HepG2 (cell line): Measurements from ENCODE around the gene WDR48. TPM values are rescaled to one million over a fixed set of nuclear protein-coding genes. Genes with fewer than 3 reads are reported as not detected.

Experiments used
- ATAC-seq: fragments of 200-7000 bp; cut with Tn5 transposase; 3 replicates; pipeline ENCODE4 v1.9.1; 2020; ENCODE audit warnings: mild to moderate bottlenecking, moderate library complexity
- BruUV-seq: library from RNA; stranded (reverse); fragments of 400-500 nt; replicated peaks from 2 replicates; lab custom pipeline; 2021; lab: Mats Ljungman, UMichigan
- CTCF ChIA-PET: fragments of 300-600 bp; formaldehyde crosslinking; extraction: SDS; loops from one replicate; lab custom pipeline; 2021; ENCODE audit warnings: low total read pairs, inconsistent platforms, low intra/inter-chr PET ratio; lab: Yijun Ruan, JAX
- POLR2A ChIA-PET: fragments of 350-600 bp; sonication (Branson Sonifier 250); formaldehyde crosslinking; loops from one replicate; lab custom pipeline; 2020; ENCODE audit warnings: antibody characterized with exemption, inconsistent platforms; lab: Yijun Ruan, JAX
- DNase-seq: peaks from one replicate; pipeline ENCODE4 v3.0.0-alpha.2; 2015; ENCODE audit warnings: low spot score
- FAIRE-seq: peaks from 3 replicates; lab custom pipeline; 2011; peaks lifted over from hg19 to GRCh38; lab: Jason Lieb, UNC
- H2AFZ ChIP-seq: one replicate; pipeline ENCODE4 v1.6.1; 2011; ENCODE audit warnings: low read length, inconsistent platforms
- H3K27ac ChIP-seq: fragments of 300-600 bp; 3 replicates; pipeline ENCODE4 v1.8.0; 2011; ENCODE audit warnings: mixed run types, mild to moderate bottlenecking, mixed read lengths, low read length, inconsistent platforms; ENCODE audit not compliant: insufficient read depth; ENCODE audit errors: extremely low read length
- H3K27me3 ChIP-seq, 2 experiments: fragments of 200-600 bp in 1 of 2; 2 replicates in 1 of 2; 3 replicates in 1 of 2; pipeline versions ENCODE4 v1.6.0 to v1.8.0; 2011; ENCODE audit warnings: low read length in 2 of 2, mild to moderate bottlenecking in 2 of 2, moderate library complexity in 2 of 2, inconsistent platforms in 1 of 2; ENCODE audit not compliant: insufficient read depth in 2 of 2, control insufficient read depth in 1 of 2
- H3K36me3 ChIP-seq, 2 experiments: fragments of 200-600 bp in 1 of 2; replicated peaks in 1 of 2; 2 replicates in 1 of 2; 3 replicates in 1 of 2; pipeline versions ENCODE4 v1.5.1 to v1.8.0; 2011; ENCODE audit warnings: low read length in 2 of 2, inconsistent platforms in 1 of 2; ENCODE audit not compliant: insufficient read depth in 2 of 2, control insufficient read depth in 1 of 2
- H3K4me1 ChIP-seq: 2 replicates; pipeline ENCODE4 v1.5.1; 2012; ENCODE audit warnings: low read length, inconsistent platforms; ENCODE audit not compliant: insufficient read depth
- H3K4me2 ChIP-seq: 2 replicates; pipeline ENCODE4 v1.6.0; 2011; ENCODE audit warnings: low read depth, low read length, inconsistent platforms
- H3K4me3 ChIP-seq, 3 experiments: fragments of 200-600 bp in 1 of 3; sonication (generic), shearing (Covaris generic) in 1 of 3; replicated peaks in 1 of 3; 2 replicates each; pipeline ENCODE4 v1.5.1; 2011 to 2016; ENCODE audit warnings: low read length in 3 of 3, inconsistent platforms in 2 of 3, low read depth in 2 of 3, mild to moderate bottlenecking in 2 of 3, control low read depth in 1 of 3, mixed read lengths in 1 of 3; ENCODE audit not compliant: insufficient read depth in 1 of 3
- H3K79me2 ChIP-seq: one replicate; pipeline ENCODE4 v1.6.1; 2011; ENCODE audit warnings: low read length, inconsistent platforms; ENCODE audit not compliant: insufficient read depth
- H3K9ac ChIP-seq: 2 replicates; pipeline ENCODE4 v1.6.0; 2011; ENCODE audit warnings: mild to moderate bottlenecking, low read depth, low read length, inconsistent platforms; ENCODE audit not compliant: insufficient read depth
- H3K9me3 ChIP-seq: 2 replicates; pipeline ENCODE4 v1.5.1; 2012; ENCODE audit warnings: mild to moderate bottlenecking, low read length
- H4K20me1 ChIP-seq: 2 replicates; pipeline ENCODE4 v1.6.0; 2011; ENCODE audit warnings: inconsistent platforms, mild to moderate bottlenecking, low read length, moderate library complexity; ENCODE audit not compliant: insufficient read depth
- CHD2 ChIP-seq: IDR thresholded peaks from 2 replicates; pipeline ENCODE4 v1.6.1; 2011; ENCODE audit warnings: low read depth, low read length, improper control_type of control experiment
- FOXJ3 ChIP-seq: sonication (generic); formaldehyde crosslinking; IDR thresholded peaks from 2 replicates; pipeline ENCODE4 v1.4.0; 2020; ENCODE audit warnings: missing genetic modification reagents, mild to moderate bottlenecking, borderline replicate concordance
- ISL2 ChIP-seq: sonication (generic); formaldehyde crosslinking; IDR thresholded peaks from 2 replicates; pipeline ENCODE4 v1.5.0; 2020; ENCODE audit warnings: missing genetic modification reagents
- SIX4 ChIP-seq: sonication (generic); formaldehyde crosslinking; IDR thresholded peaks from 2 replicates; pipeline ENCODE4 v1.4.0; 2020; ENCODE audit warnings: missing genetic modification reagents
- SUZ12 ChIP-seq: fragments of 150-350 bp; IDR thresholded peaks from 2 replicates; pipeline ENCODE4 v1.6.1; 2014; ENCODE audit warnings: low read depth, low read length
- ZNF331 ChIP-seq: sonication (generic); formaldehyde crosslinking; IDR thresholded peaks from 2 replicates; pipeline ENCODE4 v1.4.0; 2020; ENCODE audit warnings: missing genetic modification reagents
- ZNF362 ChIP-seq: sonication (generic); formaldehyde crosslinking; IDR thresholded peaks from 2 replicates; pipeline ENCODE4 v1.4.0; 2020; ENCODE audit warnings: missing genetic modification reagents, mild to moderate bottlenecking, borderline replicate concordance
- ZNF512B ChIP-seq: sonication (generic); formaldehyde crosslinking; IDR thresholded peaks from 2 replicates; pipeline ENCODE4 v1.5.1; 2020; ENCODE audit warnings: missing genetic modification reagents, mild to moderate bottlenecking, borderline replicate concordance
- ZNF556 ChIP-seq: sonication (generic); formaldehyde crosslinking; IDR thresholded peaks from 2 replicates; pipeline ENCODE4 v1.4.0; 2020; ENCODE audit warnings: mild to moderate bottlenecking, missing genetic modification reagents, borderline replicate concordance
- ZNF615 ChIP-seq: sonication (generic); formaldehyde crosslinking; IDR thresholded peaks from 2 replicates; pipeline ENCODE4 v1.5.0; 2020; ENCODE audit warnings: mild to moderate bottlenecking, missing genetic modification reagents, borderline replicate concordance
- ZNF878 ChIP-seq: sonication (generic); formaldehyde crosslinking; IDR thresholded peaks from 2 replicates; pipeline ENCODE4 v1.8.1; 2023; ENCODE audit warnings: mild to moderate bottlenecking, missing genetic modification reagents, moderate library complexity
- WGBS: methylation state at CpG from one replicate; pipeline ENCODE4 v1.1.6; 2017; ENCODE audit warnings: low lambda C conversion rate; 5-methylcytosine and 5-hydroxymethylcytosine counted together
- in situ Hi-C: cut with HindIII; loops from 2 replicates; pipeline ENCODE4 v1.10.0; 2017; ENCODE audit warnings: low pct_unique_long_range_greater_than_20kb; ENCODE audit not compliant: extremely low pct_ligation_motif_present
- intact Hi-C: fragments of 100-400 bp; cut with micrococcal nuclease; formaldehyde crosslinking; loops from one replicate; pipeline ENCODE4 v1.10.0; 2022; ENCODE audit not compliant: unreplicated experiment
- polyA plus RNA-seq, 8 experiments: library from polyadenylated mRNA; depleted of rRNA in 3 of 8; stranded (reverse) in 7 of 8; unstranded in 1 of 8; fragments of >200 nt; fragmentation: Illumina TruSeq in 4 of 8; extraction: Trizol in 4 of 8; gene quantifications; 2 replicates each; pipeline versions ENCODE4 v1.2.1 to v1.2.3, GENCODE V29; 2011 to 2016; ENCODE audit warnings: low read depth in 4 of 8, missing spikeins in 1 of 8, mixed read lengths in 1 of 8; ENCODE audit not compliant: insufficient read depth in 1 of 8
- total RNA-seq, 5 experiments: library from RNA; depleted of rRNA; stranded (reverse); fragments of >200 nt; fragmentation: Illumina TruSeq; extraction: Trizol; gene quantifications; 2 replicates each; pipeline ENCODE4 v1.2.3, GENCODE V29; 2016; ENCODE audit warnings: low read depth in 1 of 5

Gene WDR48
- total and polyA plus RNA-seq, 2 of the 13 experiments (the other 11 are each of a cell fraction or from before 2014, with no cell fraction given) = 29.2 to 31.2 TPM

- TF ChIP-seq CHD2 = no peak
Measured at GRCh38 chr3:39052583-39052982, 767 bp downstream of the WDR48 start (continued).

- no peak for ATAC-seq
- H3K9ac ChIP-seq = no peak overlapping the region
- intact Hi-C loops = no loop called here
- peaks cover 26% of the 10 kb centered on the region for H3K4me1 ChIP-seq
- TSS peak; percentile 39 for BruUV-seq
- H3K27me3 ChIP-seq = no peaks in the 10 kb centered on the region; a peak in 2 of 5 replicates
- H2AFZ ChIP-seq = no peak overlapping the region
- H4K20me1 ChIP-seq = no peaks in the 10 kb centered on the region
- peak overlapping the region; percentile 57 for H3K4me2 ChIP-seq
- POLR2A ChIA-PET = no interaction called here
- H3K27ac ChIP-seq = no peak overlapping the region
- peaks cover 0 to 6% of the 10 kb centered on the region in 2 experiments; a peak in 1 of 5 replicates for H3K36me3 ChIP-seq
- DNase-seq = no peak
- H3K79me2 ChIP-seq = peaks cover 57% of the 10 kb centered on the region
- peak overlapping the region in 2 of 3 experiments; percentile 74 to 86; a peak in 2 of 6 replicates for H3K4me3 ChIP-seq
- WGBS = 76% methylated on average over 2 of the region's 2 CpGs
- FAIRE-seq = no peak
- CTCF ChIA-PET = no interaction called here
- in situ Hi-C loops = no loop called here
- no peaks in the 10 kb centered on the region for H3K9me3 ChIP-seq
- TF ChIP-seq ISL2 (no peak), ZNF362 (CRISPR knock-in tag) (no peak), ZNF556 (CRISPR knock-in tag) (no peak), ZNF512B (no peak), ZNF331 (no peak), SUZ12 (no peak), FOXJ3 (no peak), SIX4 (CRISPR knock-in tag) (no peak), ZNF615 (CRISPR knock-in tag) (no peak), ZNF878 (CRISPR knock-in tag) (no peak)
Measured at GRCh38 chr3:39053696-39054095, 1.9 kb downstream of the WDR48 start.
